ENCODE measurements around the gene ARVCF.

ARVCF gene

GRCh38 chr22:19971276-19972124, 45.1 kb downstream of the ARVCF start:
- DNase-seq, result no peak

DNA sequence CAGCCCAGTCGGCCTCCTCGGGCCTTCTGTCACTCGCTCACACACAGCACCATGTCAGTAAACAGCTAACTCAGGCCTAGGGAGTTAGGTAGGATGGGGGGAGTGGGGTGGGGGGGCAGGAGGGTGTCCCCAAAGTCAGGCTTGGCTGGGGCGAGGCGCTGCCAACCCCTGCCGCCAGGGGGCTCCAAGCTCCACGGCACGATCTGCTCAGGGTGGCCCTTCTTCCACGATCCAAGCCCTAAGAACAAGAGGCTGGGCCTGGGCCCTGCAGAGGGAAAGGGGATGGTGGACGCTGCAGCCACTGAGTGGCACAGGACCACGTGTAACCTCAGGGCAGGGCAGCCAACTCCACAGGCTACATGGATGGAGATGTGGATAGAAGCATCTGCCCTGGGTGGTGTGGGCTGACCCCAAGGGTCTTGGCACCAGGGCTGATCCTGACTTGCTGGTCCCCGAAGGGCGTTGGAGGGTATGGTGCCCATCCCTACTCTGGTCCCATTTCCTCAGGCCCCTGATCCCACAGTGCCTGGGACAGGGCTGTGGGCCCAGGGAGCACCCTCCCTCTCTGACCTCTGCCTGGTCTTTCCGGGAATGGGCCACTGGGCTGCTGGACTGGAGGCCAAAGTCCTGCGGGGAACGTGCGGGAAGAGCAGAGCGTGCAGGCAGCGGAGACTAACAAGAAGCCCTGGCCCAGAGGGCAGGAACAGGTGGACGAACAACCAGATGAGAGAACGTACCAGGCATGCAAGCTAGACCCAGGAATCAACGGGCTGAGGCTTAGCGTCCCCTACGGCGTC, 45.9 kb downstream of the ARVCF start:
- peak; percentile 27 to 33 for DNase-seq

GRCh38 chr22:19970031-19970478, 46.6 kb downstream of the ARVCF start:
- DNase-seq, result no peak

DNA sequence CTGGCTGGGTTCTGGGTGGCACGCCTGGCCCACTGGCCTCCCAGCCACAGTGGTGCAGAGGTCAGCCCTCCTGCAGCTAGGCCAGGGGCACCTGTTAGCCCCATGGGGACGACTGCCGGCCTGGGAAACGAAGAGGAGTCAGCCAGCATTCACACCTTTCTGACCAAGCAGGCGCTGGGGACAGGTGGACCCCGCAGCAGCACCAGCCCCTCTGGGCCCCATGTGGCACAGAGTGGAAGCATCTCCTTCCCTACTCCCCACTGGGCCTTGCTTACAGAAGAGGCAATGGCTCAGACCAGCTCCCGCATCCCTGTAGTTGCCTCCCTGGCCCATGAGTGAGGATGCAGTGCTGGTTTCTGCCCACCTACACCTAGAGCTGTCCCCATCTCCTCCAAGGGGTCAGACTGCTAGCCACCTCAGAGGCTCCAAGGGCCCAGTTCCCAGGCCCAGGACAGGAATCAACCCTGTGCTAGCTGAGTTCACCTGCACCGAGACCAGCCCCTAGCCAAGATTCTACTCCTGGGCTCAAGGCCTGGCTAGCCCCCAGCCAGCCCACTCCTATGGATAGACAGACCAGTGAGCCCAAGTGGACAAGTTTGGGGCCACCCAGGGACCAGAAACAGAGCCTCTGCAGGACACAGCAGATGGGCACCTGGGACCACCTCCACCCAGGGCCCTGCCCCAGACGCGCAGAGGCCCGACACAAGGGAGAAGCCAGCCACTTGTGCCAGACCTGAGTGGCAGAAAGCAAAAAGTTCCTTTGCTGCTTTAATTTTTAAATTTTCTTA, 47.3 kb downstream of the ARVCF start:
- DNase-seq, result no peak

GRCh38 chr22:19968450-19968891, 48.2 kb downstream of the ARVCF start:
- no peak for DNase-seq

- no peak for DNase-seq
Measured at GRCh38 chr22:19967850-19968449, 48.7 kb downstream of the ARVCF start.

- DNase-seq, result no peak
Measured at GRCh38 chr22:19966908-19967750, 49.5 kb downstream of the ARVCF start.

GRCh38 chr22:19965771-19966709, 50.6 kb downstream of the ARVCF start:
- no peak for DNase-seq

GRCh38 chr22:19964701-19965386, 51.8 kb downstream of the ARVCF start:
- no peak for DNase-seq

DNA sequence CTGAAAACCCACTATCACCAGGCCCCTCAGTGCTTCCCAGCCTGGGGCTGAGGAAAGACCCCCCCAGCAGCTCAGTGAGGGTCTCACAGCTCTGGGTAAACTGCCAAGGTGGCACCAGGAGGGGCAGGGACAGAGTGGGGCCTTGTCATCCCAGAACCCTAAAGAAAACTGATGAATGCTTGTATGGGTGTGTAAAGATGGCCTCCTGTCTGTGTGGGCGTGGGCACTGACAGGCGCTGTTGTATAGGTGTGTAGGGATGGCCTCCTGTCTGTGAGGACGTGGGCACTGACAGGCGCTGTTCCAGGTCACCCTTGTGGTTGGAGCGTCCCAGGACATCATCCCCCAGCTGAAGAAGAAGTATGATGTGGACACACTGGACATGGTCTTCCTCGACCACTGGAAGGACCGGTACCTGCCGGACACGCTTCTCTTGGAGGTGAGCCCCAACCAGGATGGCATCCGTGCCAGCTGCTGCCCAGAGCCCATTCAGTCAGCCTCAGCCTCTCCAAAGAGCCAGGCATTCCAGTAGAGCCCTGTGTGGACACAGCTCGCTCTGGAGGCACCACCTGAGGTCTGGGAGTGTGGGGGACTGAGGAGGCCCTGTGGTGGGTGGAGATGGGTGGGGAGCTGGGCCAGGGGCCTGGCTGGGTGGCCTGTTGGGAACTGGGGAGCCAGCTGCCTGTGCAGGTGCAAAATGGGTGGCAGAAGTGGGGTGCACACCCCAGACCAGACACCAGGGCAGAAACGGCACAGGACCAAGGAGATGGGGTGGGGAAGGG, 52.6 kb downstream of the ARVCF start:
- no peak for DNase-seq

DNA sequence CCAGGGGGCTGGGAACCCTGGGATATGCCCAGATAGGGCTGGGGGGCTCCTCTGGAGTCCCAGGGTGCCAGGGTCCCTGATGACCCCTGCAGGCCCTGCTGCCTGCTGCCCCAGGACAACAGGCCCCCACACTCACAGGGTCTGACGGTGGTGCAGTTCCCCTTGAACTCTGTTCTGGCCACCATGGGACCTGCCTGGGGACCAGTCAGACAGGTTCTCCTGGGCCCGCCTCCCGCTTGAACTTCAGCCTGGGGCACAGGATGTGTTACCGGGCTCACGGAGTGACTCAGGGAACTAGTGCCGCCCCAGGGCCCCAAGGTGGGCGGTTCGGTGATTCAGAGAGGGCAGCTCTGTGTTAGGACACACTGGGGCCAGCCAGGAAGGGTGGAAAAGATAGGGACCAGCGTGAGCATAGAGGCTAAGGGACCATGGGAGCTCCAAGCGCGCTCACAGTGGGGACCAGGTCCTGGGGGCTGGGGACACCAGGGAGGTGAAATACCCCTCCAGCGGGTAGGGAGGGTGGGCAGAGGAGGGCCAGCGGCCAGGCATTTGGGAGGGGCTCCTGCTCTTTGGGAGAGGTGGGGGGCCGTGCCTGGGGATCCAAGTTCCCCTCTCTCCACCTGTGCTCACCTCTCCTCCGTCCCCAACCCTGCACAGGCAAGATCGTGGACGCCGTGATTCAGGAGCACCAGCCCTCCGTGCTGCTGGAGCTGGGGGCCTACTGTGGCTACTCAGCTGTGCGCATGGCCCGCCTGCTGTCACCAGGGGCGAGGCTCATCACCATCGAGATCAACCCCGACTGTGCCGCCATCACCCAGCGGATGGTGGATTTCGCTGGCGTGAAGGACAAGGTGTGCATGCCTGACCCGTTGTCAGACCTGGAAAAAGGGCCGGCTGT, 53.5 kb downstream of the ARVCF start:
- DNase-seq, result no peak

GRCh38 chr22:19962246-19962908, 54.2 kb downstream of the ARVCF start:
- peak; percentile 84 to 87 for DNase-seq

DNA sequence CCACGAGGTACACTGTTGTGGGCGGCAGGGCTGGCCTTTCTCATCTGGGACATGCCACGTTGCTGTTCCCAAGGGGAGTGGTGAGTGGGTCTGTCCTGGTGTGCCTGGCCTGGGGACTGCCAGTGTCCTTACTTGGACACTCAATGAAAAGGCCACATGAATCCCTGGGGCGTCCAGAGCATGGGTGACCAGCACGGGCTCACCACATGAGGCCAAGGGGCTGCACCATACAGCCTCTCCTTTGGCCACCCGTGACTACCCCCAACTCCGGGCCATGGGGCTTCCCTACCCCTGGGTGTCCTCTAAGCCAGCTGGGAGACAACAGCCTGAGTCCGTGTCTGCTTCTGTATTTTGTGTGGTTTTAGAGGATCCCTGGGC, 54.8 kb downstream of the ARVCF start:
- no peak for DNase-seq

GRCh38 chr22:19961201-19961580, 55.4 kb downstream of the ARVCF start:
- no peak for DNase-seq

- DNase-seq, result no peak
Measured at GRCh38 chr22:19960491-19961200, 56.0 kb downstream of the ARVCF start.

DNA sequence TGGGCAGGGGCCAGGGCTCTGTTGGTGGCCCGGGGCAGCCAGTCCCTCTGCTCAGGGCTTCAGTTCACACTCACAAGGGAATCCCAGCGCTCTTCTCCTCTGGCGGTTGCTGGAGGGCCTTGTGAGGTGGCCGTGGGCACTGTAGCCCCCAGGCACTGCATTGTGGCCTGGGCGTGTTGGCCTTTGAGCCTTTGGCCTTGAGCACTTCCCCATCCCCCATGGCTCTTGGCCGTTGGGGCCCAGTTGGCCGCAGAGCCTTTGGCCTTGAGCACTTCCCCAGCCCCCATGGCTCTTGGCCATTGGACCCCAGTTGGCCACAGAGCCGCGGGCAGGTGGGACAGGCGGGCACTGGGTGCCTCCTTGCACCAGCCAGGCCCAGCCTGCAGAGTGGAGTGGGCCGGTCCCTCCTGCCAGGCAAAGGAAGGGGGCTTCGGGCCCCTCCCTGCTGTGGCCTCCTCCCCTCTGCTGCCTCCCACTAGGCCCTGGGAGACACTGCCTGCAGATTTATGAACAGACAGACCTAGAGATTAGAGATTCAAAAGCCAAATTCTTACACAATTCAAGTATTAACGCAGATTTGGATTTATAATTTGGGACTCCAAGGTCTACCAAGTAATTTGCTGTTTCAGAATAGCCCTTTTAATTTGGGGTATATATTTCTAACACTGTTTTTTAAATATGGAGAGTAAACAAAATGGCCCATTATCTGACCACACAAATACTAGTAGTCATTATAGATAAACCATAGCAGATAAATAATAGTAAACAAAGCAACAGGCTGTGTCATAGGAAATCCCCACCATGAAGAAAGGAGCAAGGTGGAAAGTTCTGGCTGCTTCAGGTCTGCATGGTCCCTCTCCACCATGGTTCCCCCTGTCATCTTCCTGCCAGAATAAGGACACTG, 56.8 kb downstream of the ARVCF start:
- DNase-seq, result no peak

Measured in SHP77 (cell line).